Right hindlimb (tissue), 1 donor: ENCODE data around the gene ZNF878.

Experiments used
- DNase-seq: peaks from one replicate; pipeline ENCODE4 v3.0.0-alpha.2; 2018

The ZNF878 gene

GRCh38 chr19:12034620-12035019 lies 18.1 kb downstream of the ZNF878 start:
- no peak for DNase-seq

DNA sequence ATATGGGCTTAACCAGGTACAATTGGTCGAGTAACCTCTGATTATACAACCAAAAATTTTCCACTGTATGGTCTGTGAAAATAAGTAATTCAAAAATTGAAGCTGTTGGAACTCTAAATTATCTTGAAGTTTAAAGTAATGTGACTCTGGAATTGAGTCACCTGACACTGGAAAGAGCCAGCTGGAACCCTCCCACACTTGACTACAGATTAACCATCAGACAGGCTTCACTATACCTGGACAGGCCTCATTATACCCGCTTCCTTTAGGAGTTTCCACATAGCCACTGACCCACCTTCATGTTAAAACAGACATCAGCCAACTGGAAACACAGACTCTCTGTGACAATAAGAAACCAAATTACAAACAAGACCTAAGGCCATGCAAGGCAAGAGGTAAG lies 18.6 kb downstream of the ZNF878 start:
- no peak for DNase-seq

- DNase-seq, result no peak
Measured at GRCh38 chr19:12015753-12016116, 37.0 kb downstream of the ZNF878 start.

DNA sequence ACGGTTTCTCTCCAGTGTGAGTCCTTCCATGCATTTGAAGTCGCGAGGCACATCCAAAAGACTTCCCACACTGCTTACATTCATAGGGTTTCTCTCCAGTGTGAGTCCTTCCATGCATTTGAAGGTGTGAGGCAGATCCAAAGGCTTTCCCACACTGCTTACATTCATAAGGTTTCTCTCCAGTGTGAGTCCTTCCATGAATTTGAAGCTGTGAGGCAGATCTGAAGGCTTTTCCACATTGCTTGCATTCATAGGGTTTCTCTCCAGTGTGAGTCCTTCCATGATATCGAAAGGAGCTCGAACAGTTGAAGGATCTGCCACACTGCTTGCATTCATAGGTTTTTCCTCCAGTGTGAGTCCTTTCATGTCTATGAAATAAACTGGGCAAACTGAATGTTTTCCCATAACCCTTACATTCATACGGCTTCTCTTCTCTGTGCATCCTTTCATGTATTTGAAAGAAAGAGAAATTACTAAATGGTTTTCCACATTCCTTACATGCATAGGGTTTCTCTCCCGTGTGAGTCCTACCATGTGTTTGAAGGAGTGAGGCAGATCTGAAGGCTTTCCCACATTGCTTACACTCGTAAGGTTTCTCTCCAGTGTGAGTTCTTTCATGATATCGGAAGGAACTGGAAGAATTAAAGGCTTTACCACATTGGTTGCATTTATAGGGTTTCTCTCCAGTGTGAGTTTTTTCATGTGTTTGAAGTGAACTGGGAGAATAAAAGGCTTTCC lies 37.6 kb downstream of the ZNF878 start:
- no peak for DNase-seq

DNA sequence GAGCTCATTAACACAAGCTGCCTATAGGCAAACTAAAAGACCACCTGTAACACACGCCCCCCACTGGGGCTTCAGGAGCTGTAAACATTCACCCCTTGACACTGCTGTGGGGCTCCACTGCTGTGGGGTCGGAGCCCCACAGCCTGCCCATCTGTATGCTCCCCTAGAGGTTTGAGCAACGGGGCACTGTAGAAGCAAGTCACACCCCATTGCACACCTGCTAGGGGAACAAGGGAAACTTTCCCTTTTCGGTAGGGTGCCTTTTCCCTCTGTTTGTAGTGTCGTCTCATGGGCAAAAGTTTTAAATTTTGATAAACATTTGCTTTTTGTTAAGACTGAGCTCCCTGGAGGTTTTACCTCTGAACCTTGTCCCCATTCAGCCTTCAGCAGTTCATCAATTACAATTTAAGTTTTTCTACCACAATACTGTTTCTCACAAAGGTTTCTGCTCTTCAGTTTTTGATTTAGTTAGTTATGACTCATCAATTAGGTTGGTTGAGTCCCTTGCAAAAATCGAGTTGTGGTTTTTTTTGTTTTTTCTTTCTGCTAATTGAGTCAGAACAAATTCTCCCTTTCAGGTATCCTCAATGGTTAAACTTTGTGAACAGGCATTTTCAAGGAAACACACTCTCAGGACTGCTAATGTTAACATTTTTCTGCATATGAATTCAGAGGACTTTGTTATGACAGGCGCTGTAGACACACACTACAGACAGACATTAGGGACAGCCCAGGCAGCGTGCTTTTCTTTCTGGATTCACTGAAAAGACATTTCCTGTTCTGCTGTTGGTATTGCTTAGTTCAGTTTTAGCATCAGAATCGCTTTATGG lies 52.4 kb downstream of the ZNF878 start:
- DNase-seq, result no peak

- DNase-seq, result no peak
Measured at GRCh38 chr19:11995174-11995573, 57.6 kb downstream of the ZNF878 start.
